Calu3 (cell line): Measurements from ENCODE around the gene HAVCR2. TPM values are rescaled to one million over a fixed set of nuclear protein-coding genes. Genes with fewer than 3 reads are reported as not detected.

Source experiments
- BruUV-seq: library from RNA; stranded (reverse); fragments of 400-500 nt; replicated peaks from 2 replicates; lab custom pipeline; 2021; lab: Mats Ljungman, UMichigan
- CTCF ChIA-PET: fragments of 300-600 bp; sonication (Branson Sonifier 250); formaldehyde crosslinking; loops from one replicate; lab custom pipeline; 2022; ENCODE audit warnings: antibody characterized with exemption; lab: Charles Lee
- DNase-seq: peaks from one replicate; pipeline ENCODE4 v3.0.0; 2022
- H3K27ac Mint-ChIP-seq: one replicate; pipeline ENCODE4 v1.8.0; 2022; ENCODE audit warnings: mixed read lengths; ENCODE audit not compliant: unreplicated experiment
- H3K27me3 Mint-ChIP-seq: one replicate; pipeline ENCODE4 v1.8.0; 2022; ENCODE audit warnings: mixed read lengths; ENCODE audit not compliant: unreplicated experiment
- H3K36me3 Mint-ChIP-seq: one replicate; pipeline ENCODE4 v1.8.0; 2022; ENCODE audit warnings: mild to moderate bottlenecking, moderate library complexity, mixed read lengths; ENCODE audit not compliant: insufficient read depth, unreplicated experiment
- H3K4me1 Mint-ChIP-seq: one replicate; pipeline ENCODE4 v1.8.0; 2022; ENCODE audit warnings: mild to moderate bottlenecking, low read depth, mixed read lengths; ENCODE audit not compliant: unreplicated experiment
- H3K4me3 Mint-ChIP-seq: one replicate; pipeline ENCODE4 v1.8.0; 2022; ENCODE audit warnings: mild to moderate bottlenecking, low read depth, moderate library complexity, mixed read lengths; ENCODE audit not compliant: unreplicated experiment
- H3K9me3 Mint-ChIP-seq: one replicate; pipeline ENCODE4 v1.8.0; 2022; ENCODE audit warnings: low read depth, mixed read lengths; ENCODE audit not compliant: unreplicated experiment
- intact Hi-C: fragments of 100-400 bp; cut with micrococcal nuclease; formaldehyde crosslinking; loops from one replicate; pipeline ENCODE4 v1.10.0; 2022; ENCODE audit not compliant: unreplicated experiment
- total RNA-seq: library from RNA; stranded (reverse); gene quantifications from 2 replicates; pipeline ENCODE4 v1.2.3, GENCODE V29; 2022
- TF ChIP-seq, protein P1 (sequence below): fragments of 200-600 bp; IDR thresholded peaks from one replicate; pipeline ENCODE4 v1.8.0; 2022; ENCODE audit warnings: antibody characterized with exemption; ENCODE audit not compliant: unreplicated experiment

HAVCR2 gene
- total RNA-seq, 1 experiment from 2014 or later = 0.19 TPM

DNA sequence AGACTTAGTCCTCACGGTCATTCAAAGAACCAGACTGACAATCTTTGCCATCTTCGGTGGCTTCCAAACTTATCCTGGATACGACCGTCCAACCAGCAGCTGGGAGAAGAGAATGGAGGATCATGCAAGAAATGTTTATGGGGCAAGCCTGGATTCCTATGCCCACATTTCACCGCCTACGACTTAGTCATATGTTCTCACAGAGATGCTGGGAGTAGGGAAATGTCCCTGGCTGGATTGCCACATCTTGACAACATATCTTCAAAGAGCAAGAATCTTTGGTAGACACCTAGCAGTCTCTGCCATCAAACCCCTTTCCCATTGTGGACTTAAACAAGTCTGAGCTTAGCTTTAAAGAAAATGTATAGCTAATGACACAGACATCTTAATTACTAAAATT is 28.8 kb upstream of the HAVCR2 start:
- DNase-seq = no peak
- no TSS peak for BruUV-seq
- Mint-ChIP-seq H3K9me3 (no peaks in the 10 kb centered on the region), H3K36me3 (peaks cover 32% of the 10 kb centered on the region), H3K4me1 (no peaks in the 10 kb centered on the region), H3K4me3 (no peak overlapping the region), H3K27me3 (no peaks in the 10 kb centered on the region), H3K27ac (no peak overlapping the region)
- intact Hi-C loops = no loop called here
- CTCF ChIA-PET = no interaction called here
- TF ChIP-seq, protein P1, sequence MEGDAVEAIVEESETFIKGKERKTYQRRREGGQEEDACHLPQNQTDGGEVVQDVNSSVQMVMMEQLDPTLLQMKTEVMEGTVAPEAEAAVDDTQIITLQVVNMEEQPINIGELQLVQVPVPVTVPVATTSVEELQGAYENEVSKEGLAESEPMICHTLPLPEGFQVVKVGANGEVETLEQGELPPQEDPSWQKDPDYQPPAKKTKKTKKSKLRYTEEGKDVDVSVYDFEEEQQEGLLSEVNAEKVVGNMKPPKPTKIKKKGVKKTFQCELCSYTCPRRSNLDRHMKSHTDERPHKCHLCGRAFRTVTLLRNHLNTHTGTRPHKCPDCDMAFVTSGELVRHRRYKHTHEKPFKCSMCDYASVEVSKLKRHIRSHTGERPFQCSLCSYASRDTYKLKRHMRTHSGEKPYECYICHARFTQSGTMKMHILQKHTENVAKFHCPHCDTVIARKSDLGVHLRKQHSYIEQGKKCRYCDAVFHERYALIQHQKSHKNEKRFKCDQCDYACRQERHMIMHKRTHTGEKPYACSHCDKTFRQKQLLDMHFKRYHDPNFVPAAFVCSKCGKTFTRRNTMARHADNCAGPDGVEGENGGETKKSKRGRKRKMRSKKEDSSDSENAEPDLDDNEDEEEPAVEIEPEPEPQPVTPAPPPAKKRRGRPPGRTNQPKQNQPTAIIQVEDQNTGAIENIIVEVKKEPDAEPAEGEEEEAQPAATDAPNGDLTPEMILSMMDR = no peak

DNA sequence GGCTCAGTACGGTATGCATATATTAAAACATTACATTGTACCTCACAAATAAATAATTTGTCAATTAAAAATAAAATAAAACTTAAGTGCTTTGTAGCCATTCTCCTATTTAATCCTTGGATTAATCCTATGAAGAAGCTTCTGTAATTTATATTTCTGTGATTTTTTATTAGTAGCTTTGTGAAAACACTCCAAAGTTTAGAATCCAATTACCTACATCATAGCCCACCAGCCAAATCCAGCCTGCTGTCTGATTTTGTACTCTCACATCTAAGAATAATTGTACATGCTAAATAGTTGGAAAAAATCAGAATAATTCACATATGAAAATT is 23.4 kb upstream of the HAVCR2 start:
- Mint-ChIP-seq H3K4me3 (no peak overlapping the region), H3K27ac (no peak overlapping the region), H3K27me3 (no peaks in the 10 kb centered on the region), H3K9me3 (no peaks in the 10 kb centered on the region), H3K4me1 (peaks cover 9% of the 10 kb centered on the region), H3K36me3 (peaks cover 14% of the 10 kb centered on the region)
- intact Hi-C loops = loop anchor here (1.0 to 5.0 kb wide), 8 partner anchors 60 to 1187 kb away; no protein-coding TSS in a partner anchor
- no peak for DNase-seq
- BruUV-seq = no TSS peak
- TF ChIP-seq, protein P1 = peak; percentile 5
- CTCF ChIA-PET = interaction anchor here (0.7 to 1.7 kb wide), 10 partner anchors 10 to 308 kb away, joined by 3 to 11 read pairs (median 4); partner anchors contain the start of genes HAVCR1 and MED7

DNA sequence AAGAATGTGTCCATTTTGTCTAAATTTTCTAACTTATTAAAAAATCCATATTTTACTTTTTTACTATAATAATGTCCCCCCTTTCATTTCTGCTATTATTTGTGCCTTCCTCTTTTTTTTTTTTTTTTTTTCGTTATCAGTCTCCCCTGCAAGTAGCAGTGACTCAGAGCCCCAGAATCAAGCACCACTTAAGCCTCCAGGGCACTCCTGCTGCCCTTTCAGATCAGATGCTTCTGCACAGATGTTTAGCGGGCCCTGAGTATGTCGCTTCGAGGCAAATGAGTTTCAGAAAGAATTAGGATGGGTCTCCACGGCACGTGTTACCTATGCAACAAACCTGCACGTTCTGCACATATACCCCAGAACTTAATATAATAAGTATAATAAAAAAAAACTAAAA is 22.1 kb upstream of the HAVCR2 start:
- no peak overlapping the region for H3K27ac Mint-ChIP-seq

DNA sequence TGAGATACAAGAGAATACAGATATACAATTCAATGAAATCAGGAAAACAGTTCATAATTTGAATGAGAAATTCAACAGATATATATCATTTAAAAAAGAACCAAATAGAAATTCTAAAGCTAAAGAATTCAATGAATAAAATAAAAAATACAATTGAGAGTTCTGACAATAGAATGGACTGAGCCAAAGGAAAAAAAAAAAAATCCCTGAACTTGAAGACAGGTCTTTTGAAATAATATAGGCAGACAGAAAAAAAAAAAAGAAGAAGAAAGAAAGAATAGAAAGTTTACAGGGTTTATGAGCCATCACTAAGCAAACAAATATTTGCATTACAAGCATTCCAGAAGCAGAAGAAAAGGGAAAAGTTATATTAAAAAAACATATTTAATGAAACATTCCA is 12.9 kb upstream of the HAVCR2 start:
- DNase-seq = no peak
- H3K27me3 Mint-ChIP-seq = no peaks in the 10 kb centered on the region
- TF ChIP-seq, protein P1 = no peak
- intact Hi-C loops = no loop called here
- CTCF ChIA-PET = no interaction called here
- no peaks in the 10 kb centered on the region for H3K4me1 Mint-ChIP-seq
- H3K9me3 Mint-ChIP-seq = peaks cover 8% of the 10 kb centered on the region
- no peak overlapping the region for H3K4me3 Mint-ChIP-seq
- no peaks in the 10 kb centered on the region for H3K36me3 Mint-ChIP-seq
- no TSS peak for BruUV-seq
- H3K27ac Mint-ChIP-seq = no peak overlapping the region

More for the DNA sequence above, 22.1 kb upstream of the HAVCR2 start:
- no peaks in the 10 kb centered on the region for H3K9me3 Mint-ChIP-seq
- no TSS peak for BruUV-seq
- DNase-seq = peak; percentile 19
- TF ChIP-seq, protein P1 = no peak
- intact Hi-C loops = loop anchor here (2.0 to 5.0 kb wide), 5 partner anchors 59 to 454 kb away; no protein-coding TSS in a partner anchor
- peaks cover 10% of the 10 kb centered on the region for H3K36me3 Mint-ChIP-seq
- CTCF ChIA-PET = interaction anchor here (0.6 to 1.7 kb wide), 6 partner anchors 72 to 1187 kb away, joined by 3 to 10 read pairs (median 7); partner anchors contain the start of gene HAVCR1
- H3K4me1 Mint-ChIP-seq = peaks cover 9% of the 10 kb centered on the region
- H3K27me3 Mint-ChIP-seq = no peaks in the 10 kb centered on the region
- H3K4me3 Mint-ChIP-seq = no peak overlapping the region
